ENCODE results near the gene SHANK1. TPM values are rescaled to one million over a fixed set of nuclear protein-coding genes. Genes with fewer than 3 reads are reported as not detected.

SHANK1 gene
- total and polyA plus RNA-seq, 2 of the 13 experiments (the other 11 are each of a cell fraction or from before 2014, with no cell fraction given) = not detected

DNA sequence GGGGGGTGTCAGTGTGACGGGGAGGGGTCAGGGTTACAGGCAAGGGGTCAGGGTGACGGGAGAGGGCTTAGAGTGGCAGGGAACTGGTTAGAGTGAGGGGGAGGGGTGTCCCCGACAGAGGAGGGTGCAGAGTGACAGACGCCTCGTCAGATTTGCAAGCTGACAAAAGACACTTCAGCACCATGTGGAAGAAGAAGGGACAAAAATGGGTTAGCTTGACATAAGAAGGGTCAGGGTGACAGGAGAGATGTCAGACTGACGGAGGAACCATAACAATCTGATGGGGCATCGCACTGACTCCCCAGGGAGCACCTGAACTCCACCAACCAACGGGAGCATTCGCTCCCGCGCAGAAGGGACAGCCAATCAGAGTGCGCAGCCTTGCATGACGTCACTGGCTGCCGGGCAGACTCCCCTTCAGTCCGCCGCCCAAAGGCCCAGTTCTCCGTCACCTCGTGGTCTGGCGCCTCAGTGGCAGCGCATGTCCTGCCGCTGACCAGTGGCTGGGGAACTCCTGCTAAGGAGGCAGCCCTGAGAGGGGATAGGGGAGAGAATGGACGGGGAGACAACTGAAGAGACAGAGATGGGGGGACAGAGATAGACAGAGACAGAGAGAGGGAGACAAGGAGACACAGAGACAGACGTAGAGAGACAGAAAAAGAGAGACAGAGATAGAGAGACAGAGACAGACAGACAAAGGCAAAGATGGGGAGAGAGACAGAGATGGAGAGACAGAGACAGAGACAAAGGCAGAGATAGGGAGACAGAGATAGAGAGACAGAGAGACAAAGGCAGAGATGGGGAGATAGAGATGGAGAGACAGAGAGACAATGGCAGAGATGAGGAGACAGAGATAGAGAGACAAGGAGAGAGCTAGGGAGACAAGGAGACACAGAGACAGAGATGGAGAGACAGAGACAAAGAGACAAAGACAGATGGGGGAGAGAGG lies 40.2 kb downstream of the SHANK1 start (continued):
- TF ChIP-seq BHLHE40 (IDR thresholded peaks at IDR 0.05; ENCODE audit: low read length) = peak; percentile 61; the same call in 1 of the 2 replicates
- no peak for TF ChIP-seq MLX (CRISPR knock-in tag; IDR thresholded peaks at IDR 0.05)
- TF ChIP-seq SIN3A (IDR thresholded peaks at IDR 0.05; ENCODE audit: borderline replicate concordance, low read depth, low read length) = no peak
- peak; percentile 92 for TF ChIP-seq CREM (IDR thresholded peaks at IDR 0.05)
- no peak for TF ChIP-seq CREM (CRISPR knock-in tag; IDR thresholded peaks at IDR 0.05)
- no peak for TF ChIP-seq FOXA1 (IDR thresholded peaks at IDR 0.05)
- TF ChIP-seq FOXA1 (CRISPR knock-in tag; IDR thresholded peaks at IDR 0.05) = no peak
- no peak for TF ChIP-seq TBX3 (IDR thresholded peaks at IDR 0.05; ENCODE audit: borderline replicate concordance)
- TF ChIP-seq RFXAP (CRISPR knock-in tag; IDR thresholded peaks at IDR 0.05; ENCODE audit: borderline replicate concordance) = peak; percentile 100
- TF ChIP-seq HNRNPL (IDR thresholded peaks at IDR 0.05; ENCODE audit: low read depth, low read length) = peak; percentile 79; the same call in 1 of the 2 replicates
- no peak for TF ChIP-seq HOMEZ (CRISPR knock-in tag; IDR thresholded peaks at IDR 0.05; ENCODE audit: low read depth)
- no peak for TF ChIP-seq AGO1 (IDR thresholded peaks at IDR 0.05; ENCODE audit: low read depth, low read length, poor library complexity, severe bottlenecking)
- TF ChIP-seq TRAFD1 (CRISPR knock-in tag; IDR thresholded peaks at IDR 0.05; ENCODE audit: borderline replicate concordance) = no peak
- no peak for TF ChIP-seq ZSCAN29 (CRISPR knock-in tag; conservative IDR thresholded peaks at IDR 0.05)
- TF ChIP-seq ZNF33B (CRISPR knock-in tag; IDR thresholded peaks at IDR 0.05) = no peak
- TF ChIP-seq MAX (IDR thresholded peaks at IDR 0.05) = peak; percentile 64
- TF ChIP-seq RFX5 (IDR thresholded peaks at IDR 0.05; ENCODE audit: low read depth, low read length) = peak; percentile 100
- TF ChIP-seq ZNF557 (CRISPR knock-in tag; IDR thresholded peaks at IDR 0.05) = no peak
- TF ChIP-seq, protein P1, sequence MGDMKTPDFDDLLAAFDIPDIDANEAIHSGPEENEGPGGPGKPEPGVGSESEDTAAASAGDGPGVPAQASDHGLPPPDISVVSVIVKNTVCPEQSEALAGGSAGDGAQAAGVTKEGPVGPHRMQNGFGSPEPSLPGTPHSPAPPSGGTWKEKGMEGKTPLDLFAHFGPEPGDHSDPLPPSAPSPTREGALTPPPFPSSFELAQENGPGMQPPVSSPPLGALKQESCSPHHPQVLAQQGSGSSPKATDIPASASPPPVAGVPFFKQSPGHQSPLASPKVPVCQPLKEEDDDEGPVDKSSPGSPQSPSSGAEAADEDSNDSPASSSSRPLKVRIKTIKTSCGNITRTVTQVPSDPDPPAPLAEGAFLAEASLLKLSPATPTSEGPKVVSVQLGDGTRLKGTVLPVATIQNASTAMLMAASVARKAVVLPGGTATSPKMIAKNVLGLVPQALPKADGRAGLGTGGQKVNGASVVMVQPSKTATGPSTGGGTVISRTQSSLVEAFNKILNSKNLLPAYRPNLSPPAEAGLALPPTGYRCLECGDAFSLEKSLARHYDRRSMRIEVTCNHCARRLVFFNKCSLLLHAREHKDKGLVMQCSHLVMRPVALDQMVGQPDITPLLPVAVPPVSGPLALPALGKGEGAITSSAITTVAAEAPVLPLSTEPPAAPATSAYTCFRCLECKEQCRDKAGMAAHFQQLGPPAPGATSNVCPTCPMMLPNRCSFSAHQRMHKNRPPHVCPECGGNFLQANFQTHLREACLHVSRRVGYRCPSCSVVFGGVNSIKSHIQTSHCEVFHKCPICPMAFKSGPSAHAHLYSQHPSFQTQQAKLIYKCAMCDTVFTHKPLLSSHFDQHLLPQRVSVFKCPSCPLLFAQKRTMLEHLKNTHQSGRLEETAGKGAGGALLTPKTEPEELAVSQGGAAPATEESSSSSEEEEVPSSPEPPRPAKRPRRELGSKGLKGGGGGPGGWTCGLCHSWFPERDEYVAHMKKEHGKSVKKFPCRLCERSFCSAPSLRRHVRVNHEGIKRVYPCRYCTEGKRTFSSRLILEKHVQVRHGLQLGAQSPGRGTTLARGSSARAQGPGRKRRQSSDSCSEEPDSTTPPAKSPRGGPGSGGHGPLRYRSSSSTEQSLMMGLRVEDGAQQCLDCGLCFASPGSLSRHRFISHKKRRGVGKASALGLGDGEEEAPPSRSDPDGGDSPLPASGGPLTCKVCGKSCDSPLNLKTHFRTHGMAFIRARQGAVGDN (CRISPR knock-in tag; IDR thresholded peaks at IDR 0.05) = 0 out of 2 replicates have a peak, but pooled peaks have one; percentile 15
- no peak for TF ChIP-seq KDM1A (CRISPR knock-in tag; IDR thresholded peaks at IDR 0.05)

Data from HepG2 (cell line).